ENCODE results near the gene MFSD2A.

- TF ChIP-seq, protein P1, sequence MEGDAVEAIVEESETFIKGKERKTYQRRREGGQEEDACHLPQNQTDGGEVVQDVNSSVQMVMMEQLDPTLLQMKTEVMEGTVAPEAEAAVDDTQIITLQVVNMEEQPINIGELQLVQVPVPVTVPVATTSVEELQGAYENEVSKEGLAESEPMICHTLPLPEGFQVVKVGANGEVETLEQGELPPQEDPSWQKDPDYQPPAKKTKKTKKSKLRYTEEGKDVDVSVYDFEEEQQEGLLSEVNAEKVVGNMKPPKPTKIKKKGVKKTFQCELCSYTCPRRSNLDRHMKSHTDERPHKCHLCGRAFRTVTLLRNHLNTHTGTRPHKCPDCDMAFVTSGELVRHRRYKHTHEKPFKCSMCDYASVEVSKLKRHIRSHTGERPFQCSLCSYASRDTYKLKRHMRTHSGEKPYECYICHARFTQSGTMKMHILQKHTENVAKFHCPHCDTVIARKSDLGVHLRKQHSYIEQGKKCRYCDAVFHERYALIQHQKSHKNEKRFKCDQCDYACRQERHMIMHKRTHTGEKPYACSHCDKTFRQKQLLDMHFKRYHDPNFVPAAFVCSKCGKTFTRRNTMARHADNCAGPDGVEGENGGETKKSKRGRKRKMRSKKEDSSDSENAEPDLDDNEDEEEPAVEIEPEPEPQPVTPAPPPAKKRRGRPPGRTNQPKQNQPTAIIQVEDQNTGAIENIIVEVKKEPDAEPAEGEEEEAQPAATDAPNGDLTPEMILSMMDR (IDR thresholded peaks at IDR 0.05) = no peak
- TF ChIP-seq POLR2A (IDR thresholded peaks at IDR 0.05; ENCODE audit: low read depth) (no peak), EP300 (IDR thresholded peaks at IDR 0.05) (no peak)
Observed at GRCh38 chr1:39928809-39929587, 25.9 kb upstream of the MFSD2A start.

Data from esophagus muscularis mucosa (tissue), 4 donors.